ENCODE data around the gene NPAS3.

Gene NPAS3

DNA sequence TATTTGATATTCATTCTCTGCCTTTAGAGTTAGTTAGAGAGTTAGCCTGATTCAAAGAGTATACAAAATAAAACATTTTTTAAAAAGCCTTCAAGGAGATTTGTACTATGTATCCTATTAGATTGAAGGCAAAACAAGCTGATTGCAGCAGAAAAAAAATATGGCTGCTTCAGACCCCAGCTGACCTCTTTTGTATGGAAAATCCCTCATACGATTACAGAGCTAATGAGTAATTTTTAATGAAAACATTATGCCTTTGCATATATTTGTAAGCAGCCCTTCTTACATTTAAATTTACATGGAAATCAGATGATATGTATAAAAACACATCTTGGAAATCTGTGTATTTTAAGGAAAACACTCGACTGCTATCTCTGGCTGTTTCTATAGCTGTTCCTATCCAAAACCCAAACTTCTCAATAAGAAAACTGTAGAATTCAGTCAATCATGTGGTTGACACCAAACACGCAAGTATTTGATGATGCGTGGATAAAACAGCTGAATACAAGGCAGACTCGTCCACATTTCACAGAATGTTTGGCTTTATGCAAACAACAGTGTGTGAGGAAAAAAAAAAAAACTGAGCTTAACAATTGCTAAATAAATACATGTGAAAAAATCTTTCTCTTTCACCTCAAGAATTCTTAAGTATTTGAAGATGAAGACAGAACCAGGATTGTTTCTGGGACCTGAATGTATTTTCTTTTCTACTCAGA lies 736.9 kb downstream of the NPAS3 start:
- TF ChIP-seq, protein P1, sequence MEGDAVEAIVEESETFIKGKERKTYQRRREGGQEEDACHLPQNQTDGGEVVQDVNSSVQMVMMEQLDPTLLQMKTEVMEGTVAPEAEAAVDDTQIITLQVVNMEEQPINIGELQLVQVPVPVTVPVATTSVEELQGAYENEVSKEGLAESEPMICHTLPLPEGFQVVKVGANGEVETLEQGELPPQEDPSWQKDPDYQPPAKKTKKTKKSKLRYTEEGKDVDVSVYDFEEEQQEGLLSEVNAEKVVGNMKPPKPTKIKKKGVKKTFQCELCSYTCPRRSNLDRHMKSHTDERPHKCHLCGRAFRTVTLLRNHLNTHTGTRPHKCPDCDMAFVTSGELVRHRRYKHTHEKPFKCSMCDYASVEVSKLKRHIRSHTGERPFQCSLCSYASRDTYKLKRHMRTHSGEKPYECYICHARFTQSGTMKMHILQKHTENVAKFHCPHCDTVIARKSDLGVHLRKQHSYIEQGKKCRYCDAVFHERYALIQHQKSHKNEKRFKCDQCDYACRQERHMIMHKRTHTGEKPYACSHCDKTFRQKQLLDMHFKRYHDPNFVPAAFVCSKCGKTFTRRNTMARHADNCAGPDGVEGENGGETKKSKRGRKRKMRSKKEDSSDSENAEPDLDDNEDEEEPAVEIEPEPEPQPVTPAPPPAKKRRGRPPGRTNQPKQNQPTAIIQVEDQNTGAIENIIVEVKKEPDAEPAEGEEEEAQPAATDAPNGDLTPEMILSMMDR (IDR thresholded peaks at IDR 0.05; ENCODE audit: control insufficient read depth, insufficient read depth, low read depth, low read length, missing control alignments) = no peak
- H3K4me3 ChIP-seq (ENCODE audit: control insufficient read depth, low read depth, low read length) = no peak overlapping the region
- no peak for DNase-seq (ENCODE audit: low read depth)

DNA sequence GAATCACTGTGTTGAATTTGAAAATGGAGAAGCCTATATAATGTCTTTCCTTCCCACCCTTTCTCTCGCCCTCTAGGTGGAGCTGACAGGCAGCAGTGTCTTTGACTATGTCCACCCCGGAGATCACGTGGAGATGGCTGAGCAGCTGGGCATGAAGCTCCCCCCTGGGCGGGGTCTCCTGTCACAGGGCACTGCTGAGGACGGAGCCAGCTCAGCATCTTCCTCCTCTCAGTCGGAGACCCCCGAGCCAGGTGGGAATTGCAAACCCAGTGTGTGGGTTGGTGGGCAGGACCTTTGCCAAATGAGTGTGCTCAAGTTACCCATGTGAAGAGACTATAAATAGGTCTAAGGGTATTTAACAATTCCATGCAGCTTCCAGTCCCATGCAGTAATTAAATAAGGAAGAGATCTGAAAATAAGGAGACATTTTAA lies 737.5 kb downstream of the NPAS3 start:
- DNase-seq (ENCODE audit: low read depth) = no peak
- H3K4me3 ChIP-seq (ENCODE audit: control insufficient read depth, low read depth, low read length) = no peak overlapping the region
- TF ChIP-seq, protein P1 (IDR thresholded peaks at IDR 0.05; ENCODE audit: control insufficient read depth, insufficient read depth, low read depth, low read length, missing control alignments) = peak; percentile 56

DNA sequence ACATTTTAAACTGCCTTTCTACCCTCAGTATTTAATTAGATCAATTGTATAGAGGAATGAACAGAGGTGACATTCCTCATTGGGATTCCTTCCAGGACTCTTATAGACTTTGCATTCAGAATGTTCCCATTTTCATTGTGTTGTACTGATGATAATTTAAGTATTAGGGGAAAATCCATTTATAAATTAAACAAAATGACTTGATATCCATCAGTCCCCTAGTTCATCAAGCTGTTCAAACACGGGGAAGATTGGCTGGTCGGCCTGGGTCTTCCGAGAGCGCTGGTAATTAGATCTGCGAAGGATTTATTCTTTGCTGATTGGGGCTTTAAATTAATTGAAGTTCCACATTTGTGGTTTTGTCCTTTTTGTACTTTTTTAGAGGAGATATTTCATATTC lies 738.2 kb downstream of the NPAS3 start:
- H3K4me3 ChIP-seq (ENCODE audit: control insufficient read depth, low read depth, low read length) = no peak overlapping the region
- TF ChIP-seq, protein P1 (IDR thresholded peaks at IDR 0.05; ENCODE audit: control insufficient read depth, insufficient read depth, low read depth, low read length, missing control alignments) = no peak
- DNase-seq (ENCODE audit: low read depth) = no peak

DNA sequence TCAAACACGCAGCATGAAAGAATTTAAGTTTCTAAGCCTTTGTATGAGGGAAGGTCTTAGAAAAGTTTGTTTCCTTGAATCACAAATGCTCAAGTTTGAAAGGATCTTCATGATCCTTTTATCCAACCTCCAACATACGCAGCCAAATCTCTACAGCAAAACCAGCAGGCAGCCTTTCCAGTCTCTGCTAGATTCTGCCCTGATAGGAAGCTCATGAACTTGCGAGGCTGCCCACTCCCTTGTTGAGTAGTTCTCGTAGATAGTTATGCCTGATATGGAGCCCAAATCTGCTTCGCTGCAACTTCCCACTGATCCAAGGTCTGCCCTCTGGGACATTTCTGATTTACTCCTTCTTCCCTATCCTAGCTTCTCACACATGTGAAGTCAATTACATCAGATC lies 739.3 kb downstream of the NPAS3 start:
- TF ChIP-seq, protein P1 (IDR thresholded peaks at IDR 0.05; ENCODE audit: control insufficient read depth, insufficient read depth, low read depth, low read length, missing control alignments) = no peak
- H3K4me3 ChIP-seq (ENCODE audit: control insufficient read depth, low read depth, low read length) = no peak overlapping the region
- DNase-seq (ENCODE audit: low read depth) = no peak

DNA sequence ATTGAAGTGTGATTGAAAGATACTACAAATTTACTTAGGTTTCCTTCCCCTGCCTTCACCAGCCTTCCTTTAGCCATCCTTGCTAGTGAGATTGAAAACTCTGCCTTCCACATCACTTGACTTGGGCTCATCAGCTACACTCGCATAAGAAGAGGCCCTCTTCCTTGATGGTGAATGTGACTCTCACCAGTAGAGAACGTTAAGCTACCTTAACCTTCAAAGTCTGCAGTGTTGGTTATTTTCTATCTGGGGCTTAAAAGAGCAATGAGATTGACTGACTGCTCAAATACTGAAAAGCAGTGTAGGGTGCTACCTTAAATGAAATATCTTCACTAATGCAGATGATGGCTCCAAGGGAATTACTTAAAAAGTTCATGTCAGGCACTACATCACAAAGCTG lies 740.3 kb downstream of the NPAS3 start:
- H3K4me3 ChIP-seq (ENCODE audit: control insufficient read depth, low read depth, low read length) = no peak overlapping the region
- TF ChIP-seq, protein P1 (IDR thresholded peaks at IDR 0.05; ENCODE audit: control insufficient read depth, insufficient read depth, low read depth, low read length, missing control alignments) = no peak
- no peak for DNase-seq (ENCODE audit: low read depth)

DNA sequence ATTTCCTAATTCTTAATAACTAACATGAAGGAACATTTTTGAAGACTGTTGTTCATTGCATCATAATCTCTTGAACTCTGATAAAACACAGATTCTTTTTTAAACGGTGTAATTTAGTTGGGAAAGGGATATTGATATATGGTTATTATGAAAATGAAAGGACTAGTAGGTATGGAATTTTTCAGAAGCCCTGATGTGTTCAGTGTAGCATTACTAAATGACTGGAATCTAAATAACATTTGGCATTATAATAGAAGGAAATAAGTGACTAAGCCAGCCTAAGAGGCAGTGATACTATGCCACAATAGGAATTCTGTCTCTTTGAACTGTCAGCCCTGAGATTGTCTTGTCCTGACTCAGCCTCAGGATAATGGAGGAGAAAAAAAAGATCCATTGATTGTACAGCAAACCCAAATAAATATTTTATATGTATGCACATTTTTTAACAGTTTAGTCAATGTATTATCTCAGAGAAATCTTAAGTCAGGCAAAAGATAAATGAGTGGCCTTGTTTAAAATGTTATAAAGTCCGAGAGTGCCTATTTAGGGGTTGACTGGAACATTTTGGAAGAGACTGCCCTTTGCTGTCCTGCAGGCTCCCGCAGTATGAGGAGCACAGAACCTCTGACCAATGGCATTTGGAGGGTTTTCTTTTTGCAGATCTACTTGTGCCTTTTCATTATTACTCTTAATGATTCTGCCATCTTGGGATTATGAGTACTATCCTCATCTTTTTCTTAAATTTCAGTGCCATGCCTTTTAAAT lies 741.0 kb downstream of the NPAS3 start:
- no peak for DNase-seq (ENCODE audit: low read depth)
- H3K4me3 ChIP-seq (ENCODE audit: control insufficient read depth, low read depth, low read length) = no peak overlapping the region
- TF ChIP-seq, protein P1 (IDR thresholded peaks at IDR 0.05; ENCODE audit: control insufficient read depth, insufficient read depth, low read depth, low read length, missing control alignments) = no peak

Measured in AG09309 (cell line).